ENCODE results near the gene PPIF. TPM values are rescaled to one million over a fixed set of nuclear protein-coding genes. Genes with fewer than 3 reads are reported as not detected.

PPIF gene
- total and polyA plus RNA-seq, 7 experiments from 2014 or later: 8.7 to 192 (median 24.0) TPM

DNA sequence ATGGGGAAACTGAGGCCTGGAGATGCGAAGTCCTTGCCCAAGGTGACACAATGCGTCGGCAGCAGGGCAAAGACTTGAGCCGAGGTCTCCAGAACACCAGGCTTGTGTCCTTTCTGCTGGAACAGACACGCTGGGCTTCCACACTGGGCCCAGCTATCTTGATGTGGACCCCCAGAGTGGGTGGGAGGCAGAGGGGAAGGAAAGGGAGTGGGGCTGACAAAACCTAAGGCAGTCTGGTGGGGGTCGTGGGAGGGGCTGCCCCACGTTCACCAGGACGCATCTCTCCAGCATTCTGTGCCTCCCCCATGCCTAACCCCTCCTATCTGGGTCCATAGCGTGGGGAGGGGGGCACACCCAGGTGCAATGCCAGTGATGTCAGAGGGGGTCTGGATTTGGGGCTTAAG is 38.1 kb downstream of the PPIF start:
- DNase-seq: peak in 1 of 9 donors; percentile 13
- no peaks in the 10 kb centered on the region for H3K9me3 ChIP-seq (ENCODE audit: control insufficient read depth in 2 of 3, low read length in 3 of 3)
- ATAC-seq: no peak
- H3K4me1 ChIP-seq (ENCODE audit: control insufficient read depth in 2 of 2, insufficient read depth in 2 of 2, low read length in 2 of 2): no peaks in the 10 kb centered on the region
- no peaks in the 10 kb centered on the region for H3K36me3 Mint-ChIP-seq
- no peak overlapping the region for H3K27ac ChIP-seq (ENCODE audit: low read depth, low read length)
- H3K27me3 ChIP-seq (ENCODE audit: control insufficient read depth in 2 of 2, insufficient read depth in 2 of 2, low read length in 2 of 2): no peaks in the 10 kb centered on the region
- no peaks in the 10 kb centered on the region for H3K27me3 Mint-ChIP-seq
- no peaks in the 10 kb centered on the region for H3K36me3 ChIP-seq (ENCODE audit: control insufficient read depth in 2 of 3, insufficient read depth in 3 of 3, low read length in 3 of 3)
- CTCF ChIA-PET: no interaction called here
- H3K4me1 Mint-ChIP-seq: no peaks in the 10 kb centered on the region
- POLR2A ChIA-PET: no interaction called here
- H3K27ac Mint-ChIP-seq: no peak overlapping the region
- no peaks in the 10 kb centered on the region for H3K9me3 Mint-ChIP-seq
- H3K4me3 ChIP-seq (ENCODE audit: low read length): no peak overlapping the region
- intact Hi-C loops (cut with micrococcal nuclease): no loop called here
- H3K4me3 Mint-ChIP-seq: no peak overlapping the region

DNA sequence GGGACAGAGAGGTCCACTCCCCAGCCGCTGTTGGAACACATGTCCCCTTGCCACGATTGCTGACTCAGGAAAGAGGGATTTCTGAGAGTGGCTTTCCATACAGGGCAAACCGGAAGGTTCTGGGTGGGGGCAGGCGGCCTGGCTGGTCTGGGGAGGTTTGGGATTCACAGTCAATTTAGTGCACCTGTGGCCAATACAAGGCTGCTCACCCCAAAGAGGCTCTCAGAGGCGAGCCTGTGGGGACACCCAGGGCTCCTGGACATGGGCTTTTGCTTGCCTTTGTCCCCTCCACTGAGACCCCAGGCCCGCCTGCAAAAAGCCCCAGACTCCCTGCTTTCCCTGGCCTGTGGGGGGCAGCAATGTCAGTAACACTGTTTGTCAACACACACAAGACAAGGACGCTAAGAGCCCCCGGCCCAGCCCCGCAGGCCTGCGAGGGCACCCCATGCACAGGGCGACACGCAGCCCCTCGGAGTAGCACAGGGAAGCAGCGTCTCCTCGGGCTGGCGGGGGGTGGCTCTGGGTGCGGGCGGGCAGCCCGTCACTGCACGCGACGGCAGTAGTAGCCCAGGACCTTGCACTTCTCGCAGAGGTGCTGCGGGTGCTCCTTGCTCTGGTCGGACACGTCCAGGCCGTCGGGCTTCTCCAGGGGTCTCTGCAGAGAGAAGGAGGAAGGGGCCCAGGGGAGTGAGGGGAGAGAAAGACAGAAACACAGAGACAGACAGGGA is 38.7 kb downstream of the PPIF start:
- no peaks in the 10 kb centered on the region for H3K27me3 ChIP-seq (ENCODE audit: control insufficient read depth in 2 of 2, insufficient read depth in 2 of 2, low read length in 2 of 2)
- Mint-ChIP-seq H3K36me3 (no peaks in the 10 kb centered on the region), H3K4me1 (peaks cover 0 to 2% (median 0%) of the 10 kb centered on the region in 7 donors), H3K9me3 (no peaks in the 10 kb centered on the region), H3K4me3 (no peak overlapping the region), H3K27ac (no peak overlapping the region), H3K27me3 (no peaks in the 10 kb centered on the region)
- H3K4me1 ChIP-seq (ENCODE audit: control insufficient read depth in 2 of 2, insufficient read depth in 2 of 2, low read length in 2 of 2): no peaks in the 10 kb centered on the region
- CTCF ChIA-PET: no interaction called here
- H3K4me3 ChIP-seq (ENCODE audit: low read length): no peak overlapping the region
- DNase-seq (peak in 1 of 9 donors; percentile 16), ATAC-seq (no peak)
- intact Hi-C loops (cut with micrococcal nuclease): no loop called here
- H3K9me3 ChIP-seq (ENCODE audit: control insufficient read depth in 2 of 3, low read length in 3 of 3): no peaks in the 10 kb centered on the region
- no peaks in the 10 kb centered on the region for H3K36me3 ChIP-seq (ENCODE audit: control insufficient read depth in 2 of 3, insufficient read depth in 3 of 3, low read length in 3 of 3)
- POLR2A ChIA-PET: no interaction called here
- no peak overlapping the region for H3K27ac ChIP-seq (ENCODE audit: low read depth, low read length)

DNA sequence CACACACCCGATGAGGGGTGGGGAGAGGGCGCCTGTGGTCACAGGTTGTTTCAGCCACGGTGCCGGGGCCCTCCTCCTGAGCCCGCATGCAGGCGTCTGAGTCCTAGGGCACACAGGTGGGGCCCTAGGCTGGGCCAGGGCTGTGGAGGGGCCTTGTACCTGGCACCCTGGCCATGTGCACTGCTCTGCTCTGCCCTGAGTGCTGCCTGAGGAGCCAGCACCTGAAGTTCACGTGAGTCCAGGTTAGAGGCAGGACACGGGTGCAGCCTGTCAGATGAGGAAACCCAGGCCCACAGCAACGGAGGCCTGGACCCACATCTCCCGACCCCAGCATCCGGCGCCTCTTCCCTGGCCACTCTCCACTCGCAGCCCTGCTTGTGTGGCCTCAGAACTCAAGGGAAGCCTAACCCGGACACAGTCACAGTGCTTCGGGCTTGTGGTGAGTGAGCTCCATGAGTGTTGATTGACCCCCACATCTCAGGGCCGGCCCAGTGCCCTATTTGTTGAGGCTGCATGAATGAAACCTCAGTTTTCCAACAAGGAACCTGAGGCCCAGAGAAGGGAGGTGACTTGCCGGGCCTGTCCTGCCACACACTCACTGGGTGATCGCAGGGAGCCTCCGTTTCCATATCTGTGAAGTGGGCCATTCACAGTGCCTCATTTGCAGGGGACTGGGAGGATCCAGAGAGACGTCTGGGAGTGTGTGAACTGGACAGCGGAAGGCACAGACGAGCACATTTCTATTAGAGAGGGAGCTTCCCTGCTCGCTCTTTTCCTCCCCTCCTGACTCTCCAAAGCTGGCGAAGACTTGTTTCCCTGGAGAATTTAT is 39.6 kb downstream of the PPIF start:
- no peak overlapping the region for H3K4me3 Mint-ChIP-seq
- H3K27me3 Mint-ChIP-seq: no peaks in the 10 kb centered on the region
- H3K4me1 ChIP-seq (ENCODE audit: control insufficient read depth in 2 of 2, insufficient read depth in 2 of 2, low read length in 2 of 2): no peaks in the 10 kb centered on the region
- H3K9me3 ChIP-seq (ENCODE audit: control insufficient read depth in 2 of 3, low read length in 3 of 3): no peaks in the 10 kb centered on the region
- CTCF ChIA-PET: no interaction called here
- no peaks in the 10 kb centered on the region for H3K36me3 Mint-ChIP-seq
- no peaks in the 10 kb centered on the region for H3K27me3 ChIP-seq (ENCODE audit: control insufficient read depth in 2 of 2, insufficient read depth in 2 of 2, low read length in 2 of 2)
- no peak overlapping the region for H3K27ac Mint-ChIP-seq
- intact Hi-C loops (cut with micrococcal nuclease): no loop called here
- no peak overlapping the region for H3K4me3 ChIP-seq (ENCODE audit: low read length)
- POLR2A ChIA-PET: no interaction called here
- peaks cover 0 to 4% (median 0%) of the 10 kb centered on the region in 7 donors for H3K4me1 Mint-ChIP-seq
- H3K36me3 ChIP-seq (ENCODE audit: control insufficient read depth in 2 of 3, insufficient read depth in 3 of 3, low read length in 3 of 3): no peaks in the 10 kb centered on the region
- no peaks in the 10 kb centered on the region for H3K9me3 Mint-ChIP-seq
- ATAC-seq: no peak
- H3K27ac ChIP-seq (ENCODE audit: low read depth, low read length): no peak overlapping the region
- peak in 1 of 9 donors; percentile 15 for DNase-seq

DNA sequence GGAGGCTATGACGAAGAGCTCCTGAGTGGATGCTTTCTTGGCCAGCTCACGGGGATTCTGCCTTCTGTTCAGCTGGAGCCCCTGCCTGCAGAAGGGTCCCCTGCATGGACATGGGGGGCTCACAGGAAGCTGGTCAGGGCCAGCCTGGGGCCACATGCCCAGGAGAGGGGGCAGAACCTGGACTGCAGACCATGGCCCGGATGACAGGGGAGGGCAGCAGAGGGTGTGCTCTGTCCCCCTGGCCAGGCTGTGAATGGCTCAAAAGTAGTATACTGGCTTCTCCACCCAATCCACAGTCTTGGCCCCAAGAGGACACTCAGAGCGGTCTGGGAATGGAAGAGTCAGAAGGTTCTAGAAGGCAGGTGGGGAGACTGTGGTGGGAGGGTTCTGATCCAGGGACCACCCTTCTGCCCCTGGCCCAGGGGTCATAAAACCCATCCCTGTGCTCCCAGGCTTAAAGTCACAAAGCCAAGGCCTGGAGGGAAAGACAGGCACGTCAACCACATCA is 40.3 kb downstream of the PPIF start:
- Mint-ChIP-seq H3K27me3 (no peaks in the 10 kb centered on the region), H3K27ac (no peak overlapping the region), H3K36me3 (no peaks in the 10 kb centered on the region), H3K4me1 (peaks cover 0 to 7% (median 0%) of the 10 kb centered on the region in 7 donors), H3K4me3 (no peak overlapping the region), H3K9me3 (no peaks in the 10 kb centered on the region)
- H3K27me3 ChIP-seq (ENCODE audit: control insufficient read depth in 2 of 2, insufficient read depth in 2 of 2, low read length in 2 of 2): no peaks in the 10 kb centered on the region
- H3K9me3 ChIP-seq (ENCODE audit: control insufficient read depth in 2 of 3, low read length in 3 of 3): no peaks in the 10 kb centered on the region
- POLR2A ChIA-PET: no interaction called here
- ATAC-seq (no peak), DNase-seq (peak in 1 of 9 donors; percentile 12)
- CTCF ChIA-PET: no interaction called here
- no peak overlapping the region for H3K27ac ChIP-seq (ENCODE audit: low read depth, low read length)
- no peaks in the 10 kb centered on the region for H3K4me1 ChIP-seq (ENCODE audit: control insufficient read depth in 2 of 2, insufficient read depth in 2 of 2, low read length in 2 of 2)
- intact Hi-C loops (cut with micrococcal nuclease): no loop called here
- H3K36me3 ChIP-seq (ENCODE audit: control insufficient read depth in 2 of 3, insufficient read depth in 3 of 3, low read length in 3 of 3): no peaks in the 10 kb centered on the region
- H3K4me3 ChIP-seq (ENCODE audit: low read length): no peak overlapping the region

DNA sequence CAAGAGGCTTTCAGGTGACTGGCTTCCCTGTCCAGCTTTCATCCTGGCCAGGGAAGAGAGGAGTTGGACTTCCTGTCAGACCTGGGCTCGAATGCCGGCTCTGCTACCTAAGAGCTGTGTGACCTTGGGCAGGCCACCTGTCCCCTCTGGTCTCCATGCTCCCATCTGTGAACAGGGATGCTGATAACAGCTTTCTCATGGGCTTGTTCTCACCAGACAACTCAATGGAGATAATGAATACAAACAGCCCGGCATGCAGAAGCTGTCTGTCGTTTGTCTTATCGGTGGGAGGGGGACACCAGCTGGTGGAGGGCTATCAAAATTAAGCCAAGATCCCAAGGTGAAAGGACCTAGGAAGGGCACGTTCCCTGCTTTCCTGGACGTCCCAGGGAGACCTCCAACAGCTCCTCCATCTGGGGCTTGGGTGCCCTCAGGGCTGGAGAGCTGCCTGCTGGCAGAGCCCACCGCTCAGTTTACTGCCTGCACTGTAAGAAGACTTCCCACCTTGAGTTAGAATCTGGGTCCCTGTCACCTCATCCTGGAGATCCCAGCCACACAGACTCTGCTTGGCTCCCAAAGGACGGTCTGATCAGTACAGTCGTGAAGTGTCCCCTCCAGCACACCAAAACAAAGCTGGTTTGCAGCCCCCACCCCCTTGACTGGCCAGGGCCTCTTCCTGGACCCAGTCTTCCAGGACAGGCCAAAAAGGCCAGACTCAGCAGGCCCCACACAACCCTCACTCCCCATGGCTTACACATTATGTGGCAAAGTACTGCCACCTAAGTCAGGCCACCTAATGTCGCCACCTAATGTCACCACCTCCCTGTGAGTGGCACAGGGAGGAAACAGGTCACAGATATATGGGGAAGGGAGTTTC is 40.9 kb downstream of the PPIF start:
- Mint-ChIP-seq H3K4me3 (no peak overlapping the region), H3K27ac (no peak overlapping the region), H3K36me3 (no peaks in the 10 kb centered on the region), H3K27me3 (no peaks in the 10 kb centered on the region), H3K4me1 (peaks cover 0 to 9% (median 0%) of the 10 kb centered on the region in 7 donors), H3K9me3 (no peaks in the 10 kb centered on the region)
- ChIA-PET CTCF (no interaction called here), POLR2A (no interaction called here)
- no peaks in the 10 kb centered on the region for H3K4me1 ChIP-seq (ENCODE audit: control insufficient read depth in 2 of 2, insufficient read depth in 2 of 2, low read length in 2 of 2)
- DNase-seq: peak in 1 of 9 donors; percentile 18
- no peaks in the 10 kb centered on the region for H3K27me3 ChIP-seq (ENCODE audit: control insufficient read depth in 2 of 2, insufficient read depth in 2 of 2, low read length in 2 of 2)
- no peak for ATAC-seq
- intact Hi-C loops (cut with micrococcal nuclease): no loop called here
- no peaks in the 10 kb centered on the region for H3K36me3 ChIP-seq (ENCODE audit: control insufficient read depth in 2 of 3, insufficient read depth in 3 of 3, low read length in 3 of 3)
- H3K4me3 ChIP-seq (ENCODE audit: low read length): no peak overlapping the region
- H3K27ac ChIP-seq (ENCODE audit: low read depth, low read length): no peak overlapping the region
- H3K9me3 ChIP-seq (ENCODE audit: control insufficient read depth in 2 of 3, low read length in 3 of 3): no peaks in the 10 kb centered on the region

DNA sequence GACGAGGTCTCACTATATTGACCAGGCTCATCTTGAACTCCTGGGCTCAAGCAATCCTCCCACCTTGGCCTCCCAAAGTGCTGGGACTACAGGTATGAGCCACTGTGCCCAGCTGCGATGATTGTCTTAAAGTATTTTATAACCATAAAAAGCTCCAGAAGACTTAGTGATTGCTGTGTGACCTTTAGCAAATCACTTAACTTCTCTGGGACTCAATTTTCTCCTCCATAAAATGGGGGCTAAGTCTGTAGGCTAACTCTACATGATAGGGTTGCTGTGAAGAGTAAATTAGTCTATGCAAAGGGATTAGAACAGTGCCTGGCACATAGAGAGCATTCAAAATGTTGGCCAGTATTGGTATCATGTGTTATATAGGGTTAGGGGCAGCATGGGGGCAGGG is 42.8 kb downstream of the PPIF start:
- H3K27me3 Mint-ChIP-seq: peaks cover 0 to 2% (median 0%) of the 10 kb centered on the region in 5 donors

More for the DNA sequence above, 42.8 kb downstream of the PPIF start:
- Mint-ChIP-seq H3K9me3 (no peaks in the 10 kb centered on the region), H3K36me3 (no peaks in the 10 kb centered on the region), H3K4me1 (peaks cover 0 to 9% (median 0%) of the 10 kb centered on the region in 7 donors), H3K27ac (no peak overlapping the region), H3K4me3 (no peak overlapping the region)
- CTCF ChIA-PET: interaction anchor here (1.3 kb wide), 1 partner anchor 17 kb away, joined by 3 read pairs; no protein-coding TSS in a partner anchor
- POLR2A ChIA-PET: interaction anchor here (0.7 kb wide), 1 partner anchor 36 kb away, joined by 3 read pairs; no protein-coding TSS in a partner anchor
- Histone ChIP-seq H3K9me3 (ENCODE audit: control insufficient read depth in 2 of 3, low read length in 3 of 3) (no peaks in the 10 kb centered on the region), H3K4me1 (ENCODE audit: control insufficient read depth in 2 of 2, insufficient read depth in 2 of 2, low read length in 2 of 2) (no peaks in the 10 kb centered on the region), H3K27me3 (ENCODE audit: control insufficient read depth in 2 of 2, insufficient read depth in 2 of 2, low read length in 2 of 2) (no peaks in the 10 kb centered on the region), H3K27ac (ENCODE audit: low read depth, low read length) (no peak overlapping the region), H3K4me3 (ENCODE audit: low read length) (no peak overlapping the region), H3K36me3 (ENCODE audit: control insufficient read depth in 2 of 3, insufficient read depth in 3 of 3, low read length in 3 of 3) (no peaks in the 10 kb centered on the region)
- DNase-seq (no peak), ATAC-seq (no peak)
- intact Hi-C loops (cut with micrococcal nuclease): no loop called here
